RWPE2 (cell line): Measurements from ENCODE around the gene ASNS.
A peak's percentile ranks its signal among the peaks of the same experiment; 100 is the strongest.

Experiments used
- ATAC-seq: fragments of 200-7000 bp; cut with Tn5 transposase; 3 replicates; pipeline ENCODE4 v1.9.1; 2021; ENCODE audit warnings: low read depth
- DNase-seq: peaks from one replicate; pipeline ENCODE4 v3.0.0-alpha.2; 2020; ENCODE audit warnings: low spot score
- H3K27ac ChIP-seq: fragments of 450-650 bp; 2 replicates; pipeline ENCODE4 v1.5.1; 2017; ENCODE audit warnings: mild to moderate bottlenecking; ENCODE audit not compliant: poor library complexity, severe bottlenecking
- H3K27me3 ChIP-seq: fragments of 250-450 bp; sonication (Bioruptor Pico); 2 replicates; pipeline ENCODE4 v1.5.1; 2021; ENCODE audit warnings: mild to moderate bottlenecking, moderate library complexity; ENCODE audit not compliant: insufficient read depth, poor library complexity, severe bottlenecking
- H3K36me3 ChIP-seq: fragments of 250-450 bp; sonication (Bioruptor Pico); 2 replicates; pipeline ENCODE4 v1.5.1; 2020; ENCODE audit warnings: low read depth, mild to moderate bottlenecking, moderate library complexity
- H3K4me1 ChIP-seq: fragments of 250-450 bp; sonication (Bioruptor Pico); 2 replicates; pipeline ENCODE4 v1.5.1; 2021; ENCODE audit warnings: mild to moderate bottlenecking, moderate library complexity; ENCODE audit not compliant: insufficient read depth, poor library complexity, severe bottlenecking
- H3K4me3 ChIP-seq: fragments of 250-450 bp; sonication (Bioruptor Pico); 2 replicates; pipeline ENCODE4 v1.5.1; 2021; ENCODE audit warnings: mild to moderate bottlenecking, moderate library complexity; ENCODE audit not compliant: severe bottlenecking
- H3K9me3 ChIP-seq: fragments of 250-450 bp; sonication (Bioruptor Pico); 2 replicates; pipeline ENCODE4 v1.5.1; 2021; ENCODE audit warnings: mild to moderate bottlenecking, moderate library complexity; ENCODE audit not compliant: severe bottlenecking
- CTCF ChIP-seq: fragments of 450-650 bp; IDR thresholded peaks from one replicate; pipeline ENCODE4 v1.5.1; 2017; ENCODE audit warnings: mild to moderate bottlenecking, moderate library complexity; ENCODE audit not compliant: poor library complexity, severe bottlenecking

The ASNS gene

GRCh38 chr7:97873606-97874005 is 1.4 kb upstream of the ASNS start:
- no peaks in the 10 kb centered on the region for H3K9me3 ChIP-seq
- no peak for DNase-seq
- no peaks in the 10 kb centered on the region for H3K27me3 ChIP-seq
- peaks cover 5% of the 10 kb centered on the region for H3K4me1 ChIP-seq
- no peak overlapping the region for H3K27ac ChIP-seq
- TF ChIP-seq CTCF: no peak
- H3K36me3 ChIP-seq: peaks cover 26% of the 10 kb centered on the region
- no peak overlapping the region for H3K4me3 ChIP-seq
- no peak for ATAC-seq

- Histone ChIP-seq H3K9me3 (no peaks in the 10 kb centered on the region), H3K27me3 (no peaks in the 10 kb centered on the region), H3K4me3 (peak overlapping the region; percentile 73), H3K36me3 (peaks cover 45% of the 10 kb centered on the region), H3K4me1 (peaks cover 5% of the 10 kb centered on the region), H3K27ac (no peak overlapping the region)
- no peak for TF ChIP-seq CTCF
- no peak for DNase-seq
- peak; percentile 18 for ATAC-seq
Measured at GRCh38 chr7:97871659-97872024, 566 bp downstream of the ASNS start.

GRCh38 chr7:97868788-97869187 is 3.4 kb downstream of the ASNS start:
- peaks cover 71% of the 10 kb centered on the region for H3K36me3 ChIP-seq
- no peaks in the 10 kb centered on the region for H3K9me3 ChIP-seq
- ATAC-seq (no peak), DNase-seq (no peak)
- no peak overlapping the region for H3K4me3 ChIP-seq
- no peaks in the 10 kb centered on the region for H3K27me3 ChIP-seq
- no peak overlapping the region for H3K27ac ChIP-seq
- no peak for TF ChIP-seq CTCF
- H3K4me1 ChIP-seq: peaks cover 5% of the 10 kb centered on the region

GRCh38 chr7:97868314-97868713 is 3.9 kb downstream of the ASNS start:
- Histone ChIP-seq H3K4me3 (no peak overlapping the region), H3K36me3 (peaks cover 76% of the 10 kb centered on the region), H3K4me1 (peaks cover 5% of the 10 kb centered on the region), H3K9me3 (no peaks in the 10 kb centered on the region), H3K27ac (no peak overlapping the region), H3K27me3 (no peaks in the 10 kb centered on the region)
- DNase-seq (no peak), ATAC-seq (no peak)
- no peak for TF ChIP-seq CTCF

GRCh38 chr7:97865104-97865503 is 7.1 kb downstream of the ASNS start:
- Histone ChIP-seq H3K27ac (no peak overlapping the region), H3K9me3 (no peaks in the 10 kb centered on the region), H3K27me3 (no peaks in the 10 kb centered on the region), H3K4me3 (no peak overlapping the region), H3K4me1 (no peaks in the 10 kb centered on the region), H3K36me3 (peaks cover 95% of the 10 kb centered on the region)
- DNase-seq: no peak
- ATAC-seq: no peak
- TF ChIP-seq CTCF: no peak
